HG02852 (cell line): ENCODE measurements around the gene REX1BD.
"Not testable (repeated sequence)": the region's sequence is repeated elsewhere in the genome, so short reads cannot be mapped to it uniquely, and the experiment has no call there.

Experiments used
- ATAC-seq: cut with Tn5 transposase; IDR thresholded peaks from one replicate; pipeline ENCODE4 v1.9.1; 2021; ENCODE audit warnings: mild to moderate bottlenecking, moderate library complexity; ENCODE audit not compliant: unreplicated experiment

REX1BD gene

DNA sequence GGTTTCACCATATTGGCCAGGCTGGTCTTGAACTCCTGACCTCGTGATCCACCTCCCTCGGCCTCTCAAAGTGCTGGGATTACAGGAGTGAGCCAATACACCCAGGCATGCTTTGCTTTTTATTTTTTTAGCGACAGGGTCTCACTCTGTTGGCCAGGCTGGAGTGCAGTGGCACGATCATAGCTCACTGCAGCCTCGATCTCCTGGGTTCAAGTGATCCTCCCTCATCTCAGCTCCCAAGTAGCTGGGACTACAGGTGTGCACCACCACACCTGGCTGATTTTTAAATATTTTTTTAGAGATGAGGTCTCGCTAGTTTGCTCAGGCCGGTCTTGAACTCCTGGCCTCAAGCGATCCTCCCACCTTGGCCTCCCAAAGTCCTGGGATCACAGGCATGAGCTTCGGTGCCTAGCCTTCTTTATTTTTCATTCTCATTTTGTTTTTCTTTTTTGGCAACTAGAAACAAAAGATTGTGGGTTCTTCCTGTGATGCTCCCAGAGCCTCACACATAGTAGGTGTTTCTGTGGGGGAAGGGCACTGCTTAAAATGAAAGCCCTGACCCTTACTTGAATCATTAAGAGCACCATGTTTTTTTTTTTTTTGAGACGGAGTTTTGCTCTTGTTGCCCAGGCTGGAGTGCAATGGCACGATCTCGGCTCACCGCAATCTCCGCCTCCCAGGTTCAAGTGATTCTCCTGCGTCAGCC lies 12.2 kb downstream of the REX1BD start:
- not testable (repeated sequence) for ATAC-seq

DNA sequence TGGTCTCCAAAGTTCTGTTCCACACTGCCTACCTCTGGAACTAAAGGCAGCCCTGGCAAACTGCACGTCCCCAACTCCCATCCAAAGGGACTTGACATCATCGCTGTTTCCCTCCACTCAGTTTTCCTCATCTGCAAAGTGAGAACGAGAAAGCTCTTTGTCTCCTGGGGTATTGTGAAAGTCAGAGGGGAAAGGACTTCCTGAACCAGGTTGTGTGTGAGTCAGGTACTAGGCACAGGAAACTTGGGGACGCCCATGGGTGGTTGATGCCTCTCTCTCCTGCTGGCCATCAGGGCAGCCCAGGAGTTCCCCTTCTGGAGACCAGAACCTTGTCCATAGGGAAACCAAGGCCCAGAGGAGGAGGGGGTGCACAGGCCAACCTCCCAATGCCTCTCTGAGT lies 13.3 kb downstream of the REX1BD start:
- ATAC-seq: no peak

DNA sequence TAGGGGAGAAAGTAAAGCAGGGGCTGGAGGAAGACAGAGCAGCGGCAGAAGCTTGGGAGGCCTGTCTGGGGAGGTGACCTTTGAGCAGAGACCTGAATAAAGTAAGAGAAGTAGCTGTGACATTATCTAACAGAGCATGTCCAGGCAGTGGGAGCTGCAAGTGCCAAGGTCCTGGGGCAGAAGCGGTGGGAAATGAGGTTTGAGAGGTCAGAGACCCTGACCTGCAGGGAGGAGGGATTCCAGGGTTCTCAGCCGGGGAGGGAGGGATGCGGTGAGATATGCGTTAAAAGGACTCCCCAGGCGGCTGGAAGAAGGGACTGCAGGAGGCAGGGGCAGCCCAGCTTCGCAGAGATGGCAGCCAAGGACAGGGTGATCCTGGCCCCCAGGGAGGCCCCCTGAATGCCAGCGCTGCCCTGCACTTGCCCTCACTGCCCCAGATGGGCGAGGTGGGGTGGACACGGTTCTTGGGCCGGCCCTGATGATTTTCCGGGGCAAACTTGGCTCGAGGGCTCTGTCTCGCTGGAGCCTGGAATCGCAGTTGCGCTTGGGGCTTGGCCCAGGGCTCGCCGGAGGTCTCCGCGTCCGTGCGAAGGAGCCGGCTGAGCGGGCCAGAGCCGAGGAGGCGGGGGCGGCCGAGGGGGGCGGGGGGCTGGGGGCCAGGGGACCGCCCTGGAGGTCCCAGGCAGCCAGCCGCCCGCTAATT lies 14.8 kb downstream of the REX1BD start:
- ATAC-seq: no peak

- no peak for ATAC-seq
Observed at GRCh38 chr19:18603958-18604819, 15.6 kb downstream of the REX1BD start.

GRCh38 chr19:18604820-18605159 lies 16.2 kb downstream of the REX1BD start:
- no peak for ATAC-seq

DNA sequence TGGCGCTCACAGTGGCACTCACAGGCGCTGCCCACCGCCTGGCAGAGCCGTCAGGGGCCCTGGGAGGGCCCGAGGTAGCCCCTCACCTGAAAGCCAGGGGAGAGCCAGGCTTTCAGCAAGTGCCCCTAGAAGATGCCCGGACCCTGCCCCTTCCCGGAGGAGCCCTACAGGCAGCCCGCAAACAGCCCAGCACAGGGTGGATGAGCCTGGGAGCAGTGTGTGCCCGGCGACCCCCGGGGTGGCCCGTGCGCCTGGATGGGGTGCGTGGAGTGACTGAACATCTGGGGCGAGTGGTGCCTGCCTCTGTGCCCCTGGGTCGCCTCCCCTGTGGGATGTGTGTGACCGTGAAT lies 16.6 kb downstream of the REX1BD start:
- ATAC-seq: no peak

DNA sequence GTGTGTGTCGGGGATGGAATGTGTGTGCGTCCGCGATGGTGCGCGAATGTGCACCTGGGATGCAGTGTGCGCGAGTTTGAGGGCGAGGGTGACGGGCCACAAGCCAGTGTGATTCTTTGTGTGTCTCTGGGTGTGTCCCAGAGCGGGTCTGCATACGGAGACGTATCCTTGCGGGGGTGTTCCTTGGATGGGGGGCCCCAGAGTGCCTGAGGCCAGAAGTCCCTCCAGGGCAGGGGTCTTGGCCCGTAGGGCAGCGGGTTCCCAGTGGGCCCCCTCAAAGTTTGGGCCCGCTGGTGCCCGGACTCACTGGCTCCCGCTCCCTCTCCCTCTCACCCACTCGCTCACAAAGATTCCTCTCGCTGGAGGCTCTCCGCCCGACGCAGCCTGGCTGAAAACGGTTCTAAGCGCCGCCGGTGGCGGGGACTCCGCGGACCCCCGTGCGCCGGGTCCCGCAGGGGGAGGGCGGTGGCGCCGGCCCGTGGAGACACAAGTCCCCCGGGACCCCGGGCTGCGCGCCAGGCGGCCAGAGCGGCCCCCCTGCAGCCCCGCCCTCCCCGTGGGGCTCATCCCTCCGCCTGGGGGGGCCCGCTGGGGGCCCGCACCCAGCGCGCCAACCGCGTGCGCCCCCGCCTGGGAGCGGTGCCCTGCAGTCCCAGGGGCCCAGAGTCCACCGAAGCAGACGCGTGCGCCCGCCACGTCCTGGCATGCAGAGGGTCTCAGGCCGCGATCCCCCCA lies 17.1 kb downstream of the REX1BD start:
- no peak for ATAC-seq

- no peak for ATAC-seq
Observed at GRCh38 chr19:18606281-18607225, 18.0 kb downstream of the REX1BD start, which contains the start of gene CRLF1. TSS of gene CRLF1 (minus strand) at chr19:18606799. CDS start at chr19:18606656, 143 bp downstream.

DNA sequence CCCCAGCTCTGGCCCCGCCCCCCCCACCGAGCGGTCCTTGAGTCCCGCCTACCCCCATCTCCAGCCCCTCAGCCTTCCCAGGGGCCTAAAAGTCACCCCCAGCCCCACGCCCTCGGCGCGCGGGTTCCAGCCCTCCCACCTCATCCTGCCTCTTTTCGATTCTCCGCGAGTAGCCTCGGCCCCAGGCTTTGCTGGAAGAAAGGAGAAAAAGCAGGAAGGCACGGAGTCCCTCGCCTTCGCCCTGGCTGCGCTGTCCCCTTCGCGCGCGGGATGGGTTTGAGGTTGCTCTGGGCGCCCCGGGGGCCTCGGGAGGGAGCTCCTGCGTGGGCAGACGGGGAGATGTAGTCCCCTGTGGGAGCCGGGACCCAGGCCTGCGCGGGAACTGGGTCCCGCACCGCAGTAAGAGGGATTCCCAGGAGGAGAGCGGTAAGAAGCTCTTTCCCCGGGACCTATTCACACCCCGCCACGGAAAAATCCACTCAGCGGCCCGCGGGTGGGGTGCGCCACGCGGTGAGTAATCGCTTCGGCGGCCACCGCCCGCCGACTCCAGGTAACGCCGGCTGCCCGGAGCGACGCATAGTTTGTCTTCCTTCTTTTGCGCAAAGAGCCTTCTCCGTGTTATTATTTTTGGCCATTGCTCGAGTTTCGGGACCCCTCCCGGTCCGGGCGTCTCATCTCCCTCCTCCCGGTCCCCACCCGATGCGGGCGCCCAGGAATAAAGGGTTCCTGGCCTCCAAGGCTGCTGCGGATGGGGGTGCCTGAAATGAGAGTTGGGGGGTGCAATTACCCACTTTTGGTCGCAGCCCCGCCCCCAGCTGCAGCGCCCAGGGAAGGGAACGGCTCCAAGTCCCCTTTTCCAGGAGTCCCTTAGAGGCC lies 18.9 kb downstream of the REX1BD start:
- no peak for ATAC-seq

DNA sequence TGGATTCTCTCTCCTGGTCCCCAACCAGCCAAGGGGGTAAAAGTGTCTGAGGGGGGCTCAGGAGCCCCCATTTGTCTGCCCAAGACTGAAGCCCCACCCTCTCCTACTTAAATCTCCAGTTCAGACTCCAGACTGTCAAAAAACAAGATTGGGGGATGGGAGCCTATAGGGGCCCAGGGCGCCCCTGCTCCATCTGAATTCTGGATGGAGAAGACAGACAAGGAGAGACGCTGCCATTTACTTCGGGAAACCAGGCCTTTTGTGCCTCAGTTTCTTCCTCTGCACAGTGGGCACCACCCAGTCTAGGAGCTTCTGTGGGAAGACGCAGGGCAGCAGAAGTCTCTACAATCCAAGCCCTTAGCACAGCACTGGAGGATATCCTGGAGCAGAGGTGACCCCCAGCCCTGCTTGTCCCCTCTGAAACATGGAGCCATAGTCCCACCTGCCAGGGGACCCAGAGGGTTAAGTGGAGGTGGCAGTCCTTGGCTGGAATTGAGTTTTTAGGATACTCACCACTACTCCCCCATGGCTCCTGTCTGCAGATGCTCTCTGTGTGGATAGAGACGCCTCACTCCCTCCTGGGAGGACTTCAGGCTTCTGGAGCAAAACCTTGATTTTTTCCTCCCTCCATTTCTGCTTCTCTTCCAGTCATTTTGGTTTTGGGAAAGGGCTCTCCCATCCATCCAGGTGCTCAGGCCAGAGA lies 19.7 kb downstream of the REX1BD start:
- no peak for ATAC-seq

DNA sequence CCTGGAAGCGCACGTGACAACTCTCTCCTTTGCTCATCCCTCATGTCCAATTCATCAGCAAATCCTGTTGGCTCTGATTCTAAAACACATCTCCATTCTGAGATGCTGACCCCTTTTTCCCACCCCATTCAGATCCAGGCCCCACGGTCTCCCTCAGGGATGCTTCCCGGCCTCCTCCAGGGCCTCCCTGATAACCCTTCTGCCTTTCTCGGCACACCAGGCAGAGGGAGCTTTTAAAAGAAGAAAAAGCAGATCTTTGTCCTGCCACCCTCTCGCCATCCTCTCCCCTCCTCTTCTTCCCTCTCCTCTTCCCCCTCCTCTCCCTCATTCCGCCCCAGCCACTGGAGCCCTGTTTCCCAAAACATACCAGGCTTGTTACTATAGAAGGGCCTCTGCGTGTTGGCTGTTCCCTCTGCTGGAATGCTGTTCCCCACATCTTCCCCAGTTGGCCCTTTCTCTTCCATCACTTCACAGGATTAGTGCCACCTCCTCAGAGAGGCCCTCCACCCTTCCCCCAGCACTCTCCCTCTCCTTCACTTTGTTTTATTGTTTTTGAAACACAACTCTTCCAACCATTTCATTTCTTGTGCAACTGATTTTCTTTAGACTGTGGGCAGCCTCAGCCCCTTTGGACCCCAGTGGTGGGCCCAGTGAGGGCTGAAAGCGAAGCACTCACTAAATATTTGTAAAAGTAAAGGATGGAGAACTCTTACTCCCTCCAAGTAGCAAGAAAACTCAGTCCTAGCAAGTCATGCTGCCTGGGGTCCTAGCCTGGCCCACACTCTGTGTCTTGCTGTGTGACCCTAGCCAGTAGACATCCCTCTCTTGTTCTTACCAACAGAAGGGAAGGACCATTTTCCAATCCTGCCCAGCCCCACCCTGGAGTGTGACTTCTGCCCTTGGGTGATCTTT lies 20.5 kb downstream of the REX1BD start:
- no peak for ATAC-seq

DNA sequence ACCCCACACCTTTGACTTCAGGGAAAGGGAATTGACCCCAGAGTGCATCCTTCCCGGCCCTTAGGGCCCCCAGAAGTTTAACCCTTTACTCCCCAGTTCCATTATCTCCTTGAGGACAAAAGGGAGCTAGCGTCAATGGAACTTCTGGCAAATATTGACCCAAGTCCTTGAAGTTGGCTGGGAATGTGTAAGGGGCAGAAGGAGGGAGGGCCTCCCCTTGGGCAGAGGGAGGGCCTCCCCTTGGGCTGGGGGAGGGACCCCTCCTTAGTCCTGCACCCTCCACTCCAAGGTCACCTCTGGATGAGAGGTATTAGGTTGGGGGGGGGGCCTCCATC lies 21.1 kb downstream of the REX1BD start:
- ATAC-seq: no peak

GRCh38 chr19:18610245-18610555 lies 21.6 kb downstream of the REX1BD start:
- ATAC-seq: no peak

- no peak for ATAC-seq
Observed at GRCh38 chr19:18610556-18611326, 22.1 kb downstream of the REX1BD start.

DNA sequence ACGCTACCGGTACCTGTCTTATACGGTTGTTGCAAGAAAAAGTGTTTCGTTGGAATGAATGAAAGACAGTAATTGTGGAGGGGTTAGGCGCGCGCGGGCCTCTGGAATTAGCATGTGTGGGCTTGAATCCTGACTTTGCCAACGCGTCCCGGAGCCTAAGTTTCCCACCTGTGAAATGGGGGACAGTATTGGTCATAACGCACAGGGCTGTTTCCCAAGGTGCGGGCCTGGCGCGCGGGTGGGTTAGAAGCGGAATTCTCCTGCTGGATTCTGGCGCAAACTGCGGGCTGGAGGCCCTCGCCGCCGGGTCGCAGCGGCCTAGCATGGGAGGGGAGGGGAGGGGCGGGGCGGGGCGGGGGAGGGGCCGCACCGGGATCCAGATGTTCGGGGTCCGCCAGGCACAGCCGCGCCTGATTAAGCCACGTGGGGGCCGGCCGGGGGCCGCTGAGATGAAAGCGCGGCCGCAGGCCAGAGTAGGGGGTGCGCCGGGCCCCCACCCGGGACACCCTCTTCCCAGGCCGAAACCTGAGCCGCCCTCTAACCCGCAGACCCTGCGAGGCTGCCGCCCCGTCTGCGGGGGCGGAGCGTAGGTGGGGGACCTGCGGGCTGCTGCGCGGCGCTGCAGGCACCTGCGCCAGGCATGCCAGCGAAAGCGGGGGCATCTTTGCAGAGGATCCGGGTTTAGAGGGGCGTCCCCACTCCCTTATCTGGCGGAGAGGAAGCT lies 22.9 kb downstream of the REX1BD start:
- ATAC-seq: no peak

- no peak for ATAC-seq
Observed at GRCh38 chr19:18612051-18612771, 23.6 kb downstream of the REX1BD start.
